ENCODE results near the gene NMRAL1.

Gene NMRAL1

GRCh38 chr16:4474192-4474961 lies at the start of gene NMRAL1:
TSS of gene NMRAL1 (minus strand) at chr16:4474625. CDS start at chr16:4474132, 493 bp downstream.
- H3K27ac ChIP-seq, result peak within 1 kb of the TSS; percentile 92
- DNase-seq (ENCODE audit: low read depth, low spot score), result peak; percentile 57

- H3K27ac ChIP-seq, result no peak overlapping the region
- no peak for DNase-seq (ENCODE audit: low read depth, low spot score)
Measured at GRCh38 chr16:4523686-4524085, 49.3 kb upstream of the NMRAL1 start.

GRCh38 chr16:4522051-4522581 lies 47.7 kb upstream of the NMRAL1 start:
- DNase-seq (ENCODE audit: low read depth, low spot score), result no peak
- no peak overlapping the region for H3K27ac ChIP-seq

- no peak overlapping the region for H3K27ac ChIP-seq
- DNase-seq (ENCODE audit: low read depth, low spot score), result no peak
Measured at GRCh38 chr16:4520913-4521312, 46.5 kb upstream of the NMRAL1 start.

GRCh38 chr16:4519274-4520058 lies 45.0 kb upstream of the NMRAL1 start:
- no peak overlapping the region for H3K27ac ChIP-seq
- DNase-seq (ENCODE audit: low read depth, low spot score), result no peak

- no peak for DNase-seq (ENCODE audit: low read depth, low spot score)
Measured at GRCh38 chr16:4517812-4518680, 43.6 kb upstream of the NMRAL1 start.

GRCh38 chr16:4515611-4516233 lies 41.3 kb upstream of the NMRAL1 start:
- no peak overlapping the region for H3K27ac ChIP-seq
- no peak for DNase-seq (ENCODE audit: low read depth, low spot score)

More at GRCh38 chr16:4517812-4518680, 43.6 kb upstream of the NMRAL1 start:
- no peak overlapping the region for H3K27ac ChIP-seq

GRCh38 chr16:4514606-4515005 lies 40.2 kb upstream of the NMRAL1 start:
- no peak for DNase-seq (ENCODE audit: low read depth, low spot score)
- H3K27ac ChIP-seq, result no peak overlapping the region

- no peak for DNase-seq (ENCODE audit: low read depth, low spot score)
- H3K27ac ChIP-seq, result no peak overlapping the region
Measured at GRCh38 chr16:4513881-4514280, 39.5 kb upstream of the NMRAL1 start.

GRCh38 chr16:4513086-4513860 lies 38.8 kb upstream of the NMRAL1 start:
- DNase-seq (ENCODE audit: low read depth, low spot score), result no peak
- H3K27ac ChIP-seq, result no peak overlapping the region

GRCh38 chr16:4512473-4512872 lies 38.0 kb upstream of the NMRAL1 start:
- H3K27ac ChIP-seq, result peak overlapping the region; percentile 52
- no peak for DNase-seq (ENCODE audit: low read depth, low spot score)

- DNase-seq (ENCODE audit: low read depth, low spot score), result no peak
- peak overlapping the region; percentile 52 for H3K27ac ChIP-seq
Measured at GRCh38 chr16:4511441-4512082, 37.1 kb upstream of the NMRAL1 start.

GRCh38 chr16:4510747-4511426 lies 36.5 kb upstream of the NMRAL1 start:
- H3K27ac ChIP-seq, result peak overlapping the region; percentile 52
- no peak for DNase-seq (ENCODE audit: low read depth, low spot score)

- no peak for DNase-seq (ENCODE audit: low read depth, low spot score)
- no peak overlapping the region for H3K27ac ChIP-seq
Measured at GRCh38 chr16:4510131-4510530, 35.7 kb upstream of the NMRAL1 start.

- no peak for DNase-seq (ENCODE audit: low read depth, low spot score)
- no peak overlapping the region for H3K27ac ChIP-seq
Measured at GRCh38 chr16:4509420-4509819, 35.0 kb upstream of the NMRAL1 start.

- DNase-seq (ENCODE audit: low read depth, low spot score), result no peak
- H3K27ac ChIP-seq, result no peak overlapping the region
Measured at GRCh38 chr16:4508806-4509205, 34.4 kb upstream of the NMRAL1 start.

GRCh38 chr16:4507588-4508345 lies 33.3 kb upstream of the NMRAL1 start:
- DNase-seq (ENCODE audit: low read depth, low spot score), result no peak
- no peak overlapping the region for H3K27ac ChIP-seq
